Fibroblast of lung (primary cell): ENCODE data around the gene TMPRSS3. TPM values are rescaled to one million over a fixed set of nuclear protein-coding genes. Genes with fewer than 3 reads are reported as not detected.

Experiments
- DNase-seq, 2 donors: peaks; one replicate each; pipeline versions ENCODE4 v3.0.0 to v3.0.0-alpha.2; 2010; ENCODE audit warnings: low read depth in 2 of 2
- H2AFZ ChIP-seq: 2 replicates; pipeline ENCODE4 v1.5.1; 2012; ENCODE audit warnings: low read length, control low read depth, inconsistent platforms
- H3K27ac ChIP-seq: 2 replicates; pipeline ENCODE4 v1.5.1; 2011; ENCODE audit warnings: low read length, control low read depth; ENCODE audit not compliant: insufficient read depth
- H3K27me3 ChIP-seq: 2 replicates; pipeline ENCODE4 v1.5.1; 2011; ENCODE audit warnings: mild to moderate bottlenecking, low read length; ENCODE audit not compliant: control insufficient read depth, insufficient read depth
- H3K36me3 ChIP-seq: 2 replicates; pipeline ENCODE4 v1.5.1; 2011; ENCODE audit warnings: low read length; ENCODE audit not compliant: control insufficient read depth, insufficient read depth
- H3K4me1 ChIP-seq: 2 replicates; pipeline ENCODE4 v1.5.1; 2011; ENCODE audit warnings: low read length; ENCODE audit not compliant: control insufficient read depth, insufficient read depth; ENCODE audit errors: extremely low read depth
- H3K4me2 ChIP-seq: 2 replicates; pipeline ENCODE4 v1.5.1; 2011; ENCODE audit warnings: low read length, control low read depth; ENCODE audit not compliant: insufficient read depth; ENCODE audit errors: extremely low read depth
- H3K4me3 ChIP-seq, 4 experiments: fragments of 200-600 bp in 1 of 4; sonication (generic) in 1 of 4; replicated peaks in 1 of 4; 2 replicates each; pipeline ENCODE4 v1.5.1; 2011 to 2016; ENCODE audit warnings: low read length in 4 of 4, low read depth in 3 of 4, mild to moderate bottlenecking in 3 of 4, control low read depth in 2 of 4, inconsistent platforms in 1 of 4, mixed read lengths in 1 of 4; ENCODE audit not compliant: insufficient read depth in 1 of 4; ENCODE audit errors: control extremely low read depth in 1 of 4
- H3K79me2 ChIP-seq: 2 replicates; pipeline ENCODE4 v1.5.1; 2012; ENCODE audit warnings: mild to moderate bottlenecking, low read length, inconsistent platforms; ENCODE audit not compliant: control insufficient read depth, insufficient read depth
- H3K9ac ChIP-seq: 2 replicates; pipeline ENCODE4 v1.5.1; 2011; ENCODE audit warnings: mild to moderate bottlenecking, low read length, control low read depth; ENCODE audit not compliant: insufficient read depth
- H3K9me3 ChIP-seq: 2 replicates; pipeline ENCODE4 v1.5.1; 2012; ENCODE audit warnings: low read depth, low read length; ENCODE audit not compliant: control insufficient read depth, insufficient read depth
- H4K20me1 ChIP-seq: 2 replicates; pipeline ENCODE4 v1.5.1; 2011; ENCODE audit warnings: low read length; ENCODE audit not compliant: control insufficient read depth, insufficient read depth; ENCODE audit errors: extremely low read depth
- EZH2 ChIP-seq: IDR thresholded peaks from 2 replicates; pipeline ENCODE4 v1.5.1; 2012; ENCODE audit warnings: low read length, control low read depth, mild to moderate bottlenecking; ENCODE audit errors: missing control alignments
- polyA plus RNA-seq, 2 donors: library from polyadenylated mRNA; depleted of rRNA in 1 of 2; stranded (reverse) in 1 of 2; unstranded in 1 of 2; fragments of >200 nt; gene quantifications; 2 replicates each; pipeline ENCODE4 v1.2.1, GENCODE V29; 2011 to 2012; ENCODE audit warnings: missing spikeins in 1 of 2
- total RNA-seq: library from RNA; depleted of rRNA; stranded (reverse); fragments of >200 nt; gene quantifications from 2 replicates; pipeline ENCODE4 v1.2.1, GENCODE V29; 2014
- TF ChIP-seq, protein P1 (sequence below), 2 donors: IDR thresholded peaks in 1 of 2; conservative IDR thresholded peaks in 1 of 2; 1 replicate in 1 of 2; 2 replicates in 1 of 2; pipeline ENCODE4 v1.5.1; 2011 to 2012; ENCODE audit warnings: low read length in 2 of 2, control low read depth in 1 of 2, inconsistent platforms in 1 of 2, low read depth in 1 of 2, mild to moderate bottlenecking in 1 of 2

TMPRSS3 gene
- total and polyA plus RNA-seq, 2 donors (not counting 1 experiment from before 2014, with no cell fraction given) = not detected

DNA sequence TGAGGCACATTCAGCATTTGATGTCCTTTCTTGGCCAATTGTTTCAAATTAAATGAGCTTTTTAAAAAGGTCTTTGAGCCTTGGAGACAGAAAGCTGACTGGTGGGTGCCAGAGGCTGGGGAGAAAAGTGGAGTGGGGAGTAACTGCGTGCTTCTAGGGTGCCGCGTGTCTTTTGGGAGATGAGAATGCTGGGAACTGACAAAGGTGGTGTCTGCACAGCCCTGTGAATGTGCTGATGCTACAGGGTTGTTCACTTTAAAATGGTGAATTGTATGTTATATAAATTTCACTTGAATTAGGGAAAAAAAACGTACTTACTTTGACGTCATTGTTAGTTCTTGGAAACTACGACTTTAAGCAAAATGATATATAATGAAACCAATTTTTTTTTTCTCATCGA is 21.4 kb downstream of the TMPRSS3 start:
- Histone ChIP-seq H2AFZ (no peak overlapping the region), H3K27me3 (no peaks in the 10 kb centered on the region), H3K27ac (no peak overlapping the region), H3K4me1 (no peaks in the 10 kb centered on the region), H3K36me3 (no peaks in the 10 kb centered on the region), H3K4me2 (no peak overlapping the region), H3K4me3 (no peak overlapping the region), H4K20me1 (no peaks in the 10 kb centered on the region), H3K9me3 (no peaks in the 10 kb centered on the region), H3K9ac (no peak overlapping the region), H3K79me2 (no peaks in the 10 kb centered on the region)
- TF ChIP-seq, protein P1, sequence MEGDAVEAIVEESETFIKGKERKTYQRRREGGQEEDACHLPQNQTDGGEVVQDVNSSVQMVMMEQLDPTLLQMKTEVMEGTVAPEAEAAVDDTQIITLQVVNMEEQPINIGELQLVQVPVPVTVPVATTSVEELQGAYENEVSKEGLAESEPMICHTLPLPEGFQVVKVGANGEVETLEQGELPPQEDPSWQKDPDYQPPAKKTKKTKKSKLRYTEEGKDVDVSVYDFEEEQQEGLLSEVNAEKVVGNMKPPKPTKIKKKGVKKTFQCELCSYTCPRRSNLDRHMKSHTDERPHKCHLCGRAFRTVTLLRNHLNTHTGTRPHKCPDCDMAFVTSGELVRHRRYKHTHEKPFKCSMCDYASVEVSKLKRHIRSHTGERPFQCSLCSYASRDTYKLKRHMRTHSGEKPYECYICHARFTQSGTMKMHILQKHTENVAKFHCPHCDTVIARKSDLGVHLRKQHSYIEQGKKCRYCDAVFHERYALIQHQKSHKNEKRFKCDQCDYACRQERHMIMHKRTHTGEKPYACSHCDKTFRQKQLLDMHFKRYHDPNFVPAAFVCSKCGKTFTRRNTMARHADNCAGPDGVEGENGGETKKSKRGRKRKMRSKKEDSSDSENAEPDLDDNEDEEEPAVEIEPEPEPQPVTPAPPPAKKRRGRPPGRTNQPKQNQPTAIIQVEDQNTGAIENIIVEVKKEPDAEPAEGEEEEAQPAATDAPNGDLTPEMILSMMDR (conservative IDR thresholded peaks at IDR 0.05 in 1 of 2, IDR thresholded peaks at IDR 0.05 in 1 of 2; ENCODE audit: low read depth in 1 of 2, low read length in 2 of 2) = no peak
- TF ChIP-seq EZH2 = no peak
- no peak for DNase-seq

DNA sequence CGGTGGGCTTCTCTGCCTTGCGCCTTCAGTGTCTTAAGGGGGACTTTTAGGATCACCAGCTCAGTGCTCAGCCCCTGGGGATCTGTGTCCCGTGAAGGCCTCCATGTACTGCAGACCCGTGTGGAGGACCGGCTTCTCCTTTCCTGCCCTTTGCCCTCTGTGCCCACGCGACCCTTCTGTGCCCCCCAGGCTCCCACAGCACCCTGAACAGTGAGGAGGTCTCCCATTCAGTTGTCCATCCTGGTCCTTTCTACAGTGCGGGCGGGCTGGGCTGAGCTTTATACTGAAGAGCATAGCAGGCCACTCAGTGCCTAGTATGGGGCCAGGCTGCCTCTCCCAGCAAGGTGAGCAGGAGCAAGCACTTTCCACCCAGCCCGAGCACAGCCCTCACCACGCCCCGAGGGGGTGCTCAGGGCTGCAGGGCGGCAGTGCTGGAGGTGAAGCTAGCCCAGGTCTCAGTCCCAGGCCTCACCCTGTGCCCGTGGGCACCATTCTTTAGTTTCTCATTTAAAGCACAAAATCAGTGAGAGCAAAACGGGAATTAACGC is 21.9 kb downstream of the TMPRSS3 start:
- H4K20me1 ChIP-seq = no peaks in the 10 kb centered on the region
- H3K4me1 ChIP-seq = no peaks in the 10 kb centered on the region
- H3K9me3 ChIP-seq = no peaks in the 10 kb centered on the region
- no peak overlapping the region for H3K9ac ChIP-seq
- no peak overlapping the region for H2AFZ ChIP-seq
- TF ChIP-seq, protein P1 (conservative IDR thresholded peaks at IDR 0.05 in 1 of 2, IDR thresholded peaks at IDR 0.05 in 1 of 2; ENCODE audit: low read depth in 1 of 2, low read length in 2 of 2) = no peak
- no peak for TF ChIP-seq EZH2
- H3K27me3 ChIP-seq = no peaks in the 10 kb centered on the region
- H3K79me2 ChIP-seq = no peaks in the 10 kb centered on the region
- no peak overlapping the region for H3K4me3 ChIP-seq
- DNase-seq = no peak
- no peak overlapping the region for H3K27ac ChIP-seq
- H3K4me2 ChIP-seq = no peak overlapping the region
- H3K36me3 ChIP-seq = no peaks in the 10 kb centered on the region

DNA sequence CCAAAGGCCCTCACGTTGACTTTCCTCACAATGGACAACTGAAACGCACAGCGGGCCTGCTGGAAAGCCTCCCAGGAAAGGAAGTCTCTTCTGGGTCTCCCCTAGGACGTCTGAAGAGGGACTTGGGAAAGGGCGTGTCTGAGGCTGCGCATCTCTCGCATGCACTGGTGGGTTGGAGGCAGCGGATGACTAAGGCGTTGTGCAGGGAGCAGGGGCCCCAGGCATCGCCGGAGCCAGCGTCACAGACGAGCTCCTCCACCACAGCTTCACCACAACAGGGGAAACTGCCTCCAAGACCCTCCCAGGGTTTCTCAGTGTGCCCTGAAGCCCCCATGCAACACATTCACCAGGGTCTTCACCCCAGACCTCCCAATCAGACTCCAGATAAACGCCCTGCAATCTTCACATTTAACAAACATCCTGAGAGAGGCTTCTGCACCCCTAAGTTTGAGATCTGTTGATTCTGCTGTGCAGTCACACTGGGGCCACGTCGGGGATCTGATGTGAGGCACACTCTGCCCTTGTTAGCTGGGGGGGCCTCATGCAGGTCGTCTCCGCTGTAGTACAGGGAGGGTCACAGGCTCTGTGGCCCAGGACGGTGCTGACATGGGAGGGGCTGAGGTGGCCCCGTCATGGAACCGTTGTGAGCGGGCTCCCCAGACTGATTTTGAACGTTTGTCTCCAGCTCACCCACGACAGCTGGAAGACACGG is 22.5 kb downstream of the TMPRSS3 start:
- Histone ChIP-seq H3K27ac (no peak overlapping the region), H3K9ac (no peak overlapping the region), H3K9me3 (no peaks in the 10 kb centered on the region), H4K20me1 (no peaks in the 10 kb centered on the region), H3K36me3 (no peaks in the 10 kb centered on the region), H3K4me2 (no peak overlapping the region), H3K4me3 (no peak overlapping the region), H3K4me1 (no peaks in the 10 kb centered on the region), H2AFZ (no peak overlapping the region), H3K79me2 (no peaks in the 10 kb centered on the region), H3K27me3 (no peaks in the 10 kb centered on the region)
- no peak for DNase-seq
- TF ChIP-seq, protein P1 (conservative IDR thresholded peaks at IDR 0.05 in 1 of 2, IDR thresholded peaks at IDR 0.05 in 1 of 2; ENCODE audit: low read depth in 1 of 2, low read length in 2 of 2) = no peak
- TF ChIP-seq EZH2 = no peak
